Stimulated activated CD8-positive, alpha-beta memory T cell treated with anti-CD3 and anti-CD28 coated beads, Interleukin-15, amount 100 ng/mL, for 4 hours (primary cell): ENCODE measurements around the gene DACT1.
"Not testable (repeated sequence)": the region's sequence is repeated elsewhere in the genome, so short reads cannot be mapped to it uniquely, and the experiment has no call there.

Experiments used
- DNase-seq, 2 donors: peaks; one replicate each; pipeline ENCODE4 v3.0.0-alpha.2; 2020; ENCODE audit warnings: low read depth in 2 of 2

DACT1 gene, protein sequence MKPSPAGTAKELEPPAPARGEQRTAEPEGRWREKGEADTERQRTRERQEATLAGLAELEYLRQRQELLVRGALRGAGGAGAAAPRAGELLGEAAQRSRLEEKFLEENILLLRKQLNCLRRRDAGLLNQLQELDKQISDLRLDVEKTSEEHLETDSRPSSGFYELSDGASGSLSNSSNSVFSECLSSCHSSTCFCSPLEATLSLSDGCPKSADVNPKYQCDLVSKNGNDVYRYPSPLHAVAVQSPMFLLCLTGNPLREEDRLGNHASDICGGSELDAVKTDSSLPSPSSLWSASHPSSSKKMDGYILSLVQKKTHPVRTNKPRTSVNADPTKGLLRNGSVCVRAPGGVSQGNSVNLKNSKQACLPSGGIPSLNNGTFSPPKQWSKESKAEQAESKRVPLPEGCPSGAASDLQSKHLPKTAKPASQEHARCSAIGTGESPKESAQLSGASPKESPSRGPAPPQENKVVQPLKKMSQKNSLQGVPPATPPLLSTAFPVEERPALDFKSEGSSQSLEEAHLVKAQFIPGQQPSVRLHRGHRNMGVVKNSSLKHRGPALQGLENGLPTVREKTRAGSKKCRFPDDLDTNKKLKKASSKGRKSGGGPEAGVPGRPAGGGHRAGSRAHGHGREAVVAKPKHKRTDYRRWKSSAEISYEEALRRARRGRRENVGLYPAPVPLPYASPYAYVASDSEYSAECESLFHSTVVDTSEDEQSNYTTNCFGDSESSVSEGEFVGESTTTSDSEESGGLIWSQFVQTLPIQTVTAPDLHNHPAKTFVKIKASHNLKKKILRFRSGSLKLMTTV

DNA sequence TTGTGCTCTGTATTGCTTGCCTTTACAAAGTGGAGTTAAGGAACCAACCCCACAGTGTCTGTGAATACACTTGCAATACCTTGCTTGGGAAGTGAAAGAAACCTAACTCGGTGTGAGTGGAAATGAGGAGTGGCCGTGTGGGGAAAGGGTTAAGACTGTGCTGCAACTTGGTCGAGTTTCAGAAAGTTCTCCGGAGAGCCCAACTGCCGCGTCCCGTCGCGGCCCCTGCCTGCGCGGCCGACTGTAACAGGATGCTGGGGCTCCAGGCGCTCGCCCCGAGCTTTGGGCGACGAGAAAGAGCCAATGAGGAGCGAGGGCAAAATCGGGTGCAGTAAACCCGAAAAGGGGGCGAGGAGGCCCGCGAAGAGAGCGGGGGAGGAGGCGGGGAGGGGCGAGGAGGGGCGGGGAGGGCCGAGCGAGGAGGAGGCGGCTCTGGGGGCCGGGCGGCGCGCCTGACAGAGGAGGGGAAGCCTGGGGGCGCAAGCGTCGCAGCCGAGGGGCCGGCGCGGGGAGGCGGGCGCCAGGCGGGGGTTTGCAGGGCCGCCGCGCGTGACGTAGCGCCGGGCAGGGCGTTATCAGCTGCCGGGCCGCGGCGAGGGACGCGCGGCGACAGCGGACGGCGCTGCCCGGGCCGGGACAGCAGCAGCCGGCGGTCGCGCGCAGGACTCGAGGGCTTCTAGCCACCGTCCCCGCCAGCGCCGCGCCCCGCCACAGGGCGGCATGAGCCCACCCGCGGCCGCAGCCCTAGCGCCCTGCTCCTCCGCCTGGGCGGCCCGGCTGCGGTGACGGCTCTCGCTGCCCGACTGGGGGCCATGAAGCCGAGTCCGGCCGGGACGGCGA is at the start of gene DACT1:
TSS of gene DACT1 (plus strand) at position 572 of the 840 bp plus-strand sequence. CDS start at position 813, 241 bp downstream.
- peak in 1 of 2 donors; percentile 4 for DNase-seq

DNA sequence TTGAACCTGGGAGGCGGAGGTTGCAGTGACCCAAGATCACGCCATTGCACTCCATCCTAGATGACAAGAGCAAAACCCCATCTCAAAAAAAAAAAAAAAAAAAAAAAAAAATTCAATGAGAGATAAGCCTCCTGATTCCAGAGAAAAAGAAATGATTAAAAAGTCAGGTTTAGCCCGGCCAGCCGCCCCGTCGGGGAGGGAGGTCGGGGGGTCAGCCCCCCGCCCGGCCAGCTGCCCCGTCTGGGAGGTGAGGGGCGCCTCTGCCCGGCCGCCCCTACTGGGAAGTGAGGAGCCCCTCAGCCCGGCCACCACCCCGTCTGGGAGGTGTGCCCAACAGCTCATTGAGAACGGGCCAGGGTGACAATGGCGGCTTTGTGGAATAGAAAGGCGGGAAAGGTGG is 49.4 kb upstream of the DACT1 start:
- not testable (repeated sequence) for DNase-seq

DNA sequence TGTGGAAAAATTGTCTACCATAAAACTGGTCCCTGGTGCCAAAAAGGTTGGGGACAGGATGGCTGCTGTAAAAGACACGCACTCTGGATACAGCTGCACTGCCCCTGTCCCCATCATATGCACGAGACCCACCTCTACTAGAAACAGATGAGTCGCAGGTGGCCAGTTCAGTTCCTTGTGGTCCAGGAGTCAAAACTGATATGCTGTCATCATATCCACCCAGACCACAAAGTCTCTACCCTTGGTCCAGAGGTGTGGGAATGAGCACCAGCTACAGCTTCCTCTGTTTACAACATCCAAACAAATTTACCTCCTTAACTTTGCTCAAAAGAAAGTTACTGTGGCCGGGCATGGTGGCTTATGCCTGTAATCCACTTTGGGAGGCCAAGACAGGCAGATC is 43.8 kb upstream of the DACT1 start:
- DNase-seq, result no peak

DNA sequence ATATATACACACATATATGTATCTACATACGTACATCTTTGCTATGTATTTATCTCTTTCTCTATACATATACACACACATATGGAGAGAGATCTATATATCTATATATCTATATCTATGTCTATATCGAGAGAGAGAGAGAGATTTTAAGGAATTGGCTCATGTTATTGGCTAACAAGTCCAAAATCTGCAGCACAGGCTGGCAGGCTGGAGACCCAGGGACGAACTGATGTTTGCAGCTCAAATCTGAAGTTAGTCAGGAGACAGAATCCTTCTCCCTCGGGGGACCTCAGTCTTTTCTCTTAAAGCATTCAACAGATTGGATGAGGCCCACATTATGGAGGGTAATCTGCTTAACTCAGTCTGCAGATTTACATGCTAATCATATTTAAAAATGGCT is 40.7 kb upstream of the DACT1 start:
- DNase-seq, result no peak

DNA sequence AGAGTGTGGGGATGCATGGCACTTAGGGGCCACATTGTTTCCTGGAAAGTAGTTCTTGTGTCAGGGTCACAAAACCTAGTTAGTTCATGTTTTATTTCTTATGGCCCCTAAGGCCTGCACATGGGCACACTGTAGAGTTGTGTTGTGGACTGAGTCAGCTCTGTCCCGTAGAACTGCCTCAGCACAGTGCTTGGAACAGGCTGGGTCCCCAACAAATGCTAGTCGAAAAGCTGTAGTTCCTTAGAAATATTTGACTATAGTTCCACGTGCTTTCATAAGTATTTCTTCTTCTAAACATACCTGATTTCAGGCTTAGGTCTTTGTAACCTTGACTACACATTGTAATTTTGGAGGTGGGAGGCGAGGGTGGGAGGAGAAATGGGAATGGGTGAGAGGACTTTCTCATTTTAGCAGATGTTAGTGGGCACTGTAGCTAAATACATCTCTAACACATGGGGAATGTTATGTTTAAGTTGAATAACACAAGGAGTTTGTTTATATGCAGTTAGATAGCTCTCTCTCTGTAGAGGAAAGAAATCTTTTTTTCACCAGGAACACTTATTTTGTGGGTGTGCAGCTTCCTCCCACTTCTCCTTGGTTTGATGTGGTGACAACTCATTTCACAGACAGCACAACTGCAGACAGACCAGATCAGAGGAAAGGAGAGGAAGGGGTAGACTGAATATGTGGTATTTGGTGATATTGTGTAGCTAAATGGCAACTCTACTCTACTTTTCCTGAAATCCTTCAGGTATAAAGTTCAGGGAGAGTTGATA is 39.5 kb upstream of the DACT1 start:
- DNase-seq, result no peak

DNA sequence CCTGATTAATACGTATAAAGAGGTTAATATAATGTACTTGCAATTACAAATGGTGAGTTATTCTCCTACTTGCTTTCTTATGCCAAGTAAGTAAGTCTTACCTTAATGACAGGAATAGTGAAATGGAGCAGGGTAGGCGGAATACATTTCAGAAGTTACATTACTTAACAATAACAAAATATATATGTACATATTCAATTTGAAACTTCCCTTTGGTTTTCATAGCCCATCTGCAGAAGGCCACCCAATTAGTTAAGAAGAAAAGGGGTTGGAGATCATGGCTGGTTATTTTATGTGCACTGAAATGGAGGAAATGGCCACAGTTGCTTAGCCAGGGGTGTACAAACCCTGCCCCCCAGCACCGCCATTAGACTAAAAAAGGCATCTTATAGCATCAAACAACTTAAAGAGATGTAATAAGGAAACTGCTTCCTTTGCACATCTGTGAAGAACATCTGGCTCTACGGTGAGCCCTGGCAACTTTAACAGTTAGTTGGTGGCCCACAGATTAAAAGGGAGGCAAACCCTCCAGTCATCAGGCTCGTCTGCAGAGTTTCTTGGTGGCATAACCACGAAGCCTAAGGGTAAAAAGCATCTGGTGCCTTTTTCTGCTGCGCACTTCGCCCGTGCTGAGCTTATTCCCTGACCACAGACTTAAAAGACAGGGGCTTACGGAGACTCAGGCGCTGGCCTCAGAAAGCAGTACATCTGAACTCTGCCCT is 38.8 kb upstream of the DACT1 start:
- no peak for DNase-seq

DNA sequence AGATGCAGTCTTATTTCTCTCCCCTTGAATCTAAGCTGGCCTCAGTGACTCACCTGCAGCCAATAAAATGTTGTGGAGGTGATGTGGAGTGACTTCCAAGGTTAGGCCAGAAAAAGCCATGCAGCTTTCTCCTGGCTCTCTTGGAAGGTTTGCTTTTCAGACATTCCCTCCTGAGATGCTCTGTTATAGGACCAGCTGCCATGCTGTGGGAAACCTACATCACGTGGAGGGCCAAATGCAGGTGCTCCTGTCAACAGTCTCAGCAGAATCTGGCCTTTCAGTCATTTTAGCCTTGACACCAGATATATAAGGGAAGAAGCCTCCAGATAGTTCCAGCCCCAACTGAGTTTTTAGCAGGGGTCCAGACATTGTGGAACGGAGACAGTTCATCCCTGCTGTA is 38.1 kb upstream of the DACT1 start:
- DNase-seq, result no peak

DNA sequence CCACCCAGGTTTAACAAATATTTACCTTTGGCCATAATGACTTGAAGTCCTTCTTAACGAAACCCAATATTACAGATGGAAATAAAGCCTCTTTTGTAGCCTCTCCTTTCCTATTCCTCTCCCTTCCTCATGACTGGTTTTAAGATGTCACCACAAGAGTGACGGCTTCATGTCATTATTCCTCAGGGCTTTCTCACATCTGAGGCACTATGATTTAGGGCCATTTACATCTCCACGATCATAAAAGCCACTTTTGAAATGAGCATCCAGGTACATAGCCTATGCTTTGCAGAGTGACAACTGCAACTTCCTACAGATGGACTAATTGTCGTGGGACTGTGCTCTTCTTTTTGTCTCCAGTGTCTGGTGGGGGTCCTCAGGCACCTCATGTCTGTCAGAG is 32.3 kb upstream of the DACT1 start:
- DNase-seq, result no peak

DNA sequence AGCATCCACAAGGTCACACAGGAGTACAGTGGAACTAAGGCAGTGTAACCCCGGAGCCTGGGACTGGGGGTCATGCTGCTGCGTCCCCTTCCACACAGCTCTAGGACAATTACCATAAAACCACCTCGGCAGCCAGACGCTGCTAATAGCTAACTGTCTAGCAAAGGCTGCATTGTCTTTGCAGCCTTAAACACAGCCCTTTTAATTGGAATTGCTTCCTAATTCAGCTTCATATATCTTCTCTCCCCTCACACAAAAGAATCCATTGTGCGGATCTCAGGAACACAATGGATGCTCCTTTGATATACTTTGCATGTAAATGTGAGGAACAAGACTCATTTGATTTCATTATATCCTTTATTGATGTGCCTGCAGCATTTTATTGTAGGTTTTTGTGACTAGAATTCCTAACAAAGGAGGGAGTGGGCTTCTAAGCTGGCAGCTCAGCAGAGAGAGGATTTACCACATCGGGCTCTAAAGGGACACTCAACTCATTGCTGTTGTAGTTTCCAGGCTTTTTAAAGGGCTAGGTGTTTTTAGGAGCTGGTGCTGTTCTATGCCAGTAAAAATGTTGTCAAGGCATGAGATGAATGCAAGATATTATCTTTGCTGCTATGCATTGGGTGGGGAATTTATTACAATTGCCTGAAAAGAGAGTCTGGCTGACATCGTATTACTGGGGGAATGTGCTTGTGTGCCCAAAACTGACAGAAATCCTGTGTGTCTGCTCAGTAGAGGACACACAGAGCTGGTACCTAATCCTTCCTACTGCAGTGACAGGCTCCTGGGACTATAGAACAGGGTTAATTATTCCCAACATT is 30.4 kb upstream of the DACT1 start:
- DNase-seq, result no peak

DNA sequence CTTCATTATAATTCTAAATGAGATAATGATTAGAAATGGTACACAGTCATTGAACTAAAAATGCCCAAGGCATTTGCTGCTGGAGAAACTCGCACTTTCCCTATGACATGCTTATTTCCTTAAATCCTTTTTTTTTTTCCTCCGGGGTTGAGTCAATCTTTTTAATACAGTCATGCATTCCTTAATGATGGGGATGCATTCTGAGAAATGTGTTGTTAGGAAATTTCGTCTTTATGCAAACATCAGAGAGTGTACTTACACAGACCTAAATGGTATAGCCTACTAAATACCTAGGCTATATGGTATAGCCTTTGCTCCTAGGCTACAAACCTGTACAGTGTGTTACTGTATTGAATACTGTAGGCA is 29.8 kb upstream of the DACT1 start:
- DNase-seq, result no peak

DNA sequence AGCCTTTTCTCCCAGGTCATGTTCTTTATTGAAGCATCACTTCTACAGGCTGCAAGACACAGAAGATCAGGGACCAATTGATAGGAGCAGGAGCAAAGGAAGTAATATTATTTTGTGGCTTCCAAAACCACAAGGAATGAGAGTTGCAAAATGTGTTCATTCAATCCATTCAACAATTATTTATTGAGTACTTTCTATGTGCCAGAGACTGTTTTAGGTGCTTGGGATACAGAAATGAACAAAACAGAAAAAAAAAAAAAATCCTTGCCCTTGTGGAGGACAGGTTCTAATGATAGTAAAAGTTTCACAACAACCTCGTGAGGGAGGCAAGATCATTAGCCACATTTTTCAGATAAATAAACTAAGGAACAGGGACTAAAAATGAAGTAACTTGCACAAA is 20.1 kb upstream of the DACT1 start:
- DNase-seq, result no peak

DNA sequence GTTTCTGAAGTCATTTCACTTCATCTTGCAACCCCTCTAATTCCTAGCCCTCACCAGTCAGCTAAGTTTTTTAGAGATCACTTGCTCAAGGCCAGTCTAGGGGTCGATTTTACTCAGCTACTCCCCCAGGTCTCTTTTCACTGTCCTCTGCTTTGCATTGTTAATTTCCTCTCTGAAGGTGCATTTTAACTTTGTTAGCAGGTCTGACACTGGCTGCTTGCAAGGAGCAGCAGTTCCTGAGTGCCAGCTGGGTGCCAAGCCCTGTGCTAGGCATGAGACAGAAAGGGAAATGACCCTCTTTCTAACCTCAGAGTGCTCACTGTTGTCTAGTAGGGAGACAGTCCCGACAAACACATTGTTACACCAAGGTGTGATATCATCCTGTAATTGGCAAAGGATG is 17.8 kb upstream of the DACT1 start:
- no peak for DNase-seq

DNA sequence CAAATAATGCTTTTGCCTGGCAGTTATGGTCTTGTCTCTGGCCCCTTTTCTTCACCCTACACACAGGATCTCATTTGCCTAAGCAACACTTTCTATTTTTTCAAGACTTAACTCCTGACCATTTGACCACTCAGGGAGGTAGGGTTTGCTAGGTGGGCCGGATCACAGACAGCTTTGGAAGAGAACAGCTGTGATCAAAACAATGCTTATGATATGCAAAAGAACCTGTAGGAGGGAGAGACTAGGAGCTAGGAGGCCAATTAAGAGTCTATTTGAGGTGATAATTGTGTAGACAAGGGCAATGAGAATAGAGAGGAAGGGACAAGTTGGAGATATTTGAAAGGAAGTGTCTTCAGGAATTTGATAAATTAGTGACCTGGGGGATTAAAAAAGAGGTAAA is 12.3 kb upstream of the DACT1 start:
- no peak for DNase-seq

DNA sequence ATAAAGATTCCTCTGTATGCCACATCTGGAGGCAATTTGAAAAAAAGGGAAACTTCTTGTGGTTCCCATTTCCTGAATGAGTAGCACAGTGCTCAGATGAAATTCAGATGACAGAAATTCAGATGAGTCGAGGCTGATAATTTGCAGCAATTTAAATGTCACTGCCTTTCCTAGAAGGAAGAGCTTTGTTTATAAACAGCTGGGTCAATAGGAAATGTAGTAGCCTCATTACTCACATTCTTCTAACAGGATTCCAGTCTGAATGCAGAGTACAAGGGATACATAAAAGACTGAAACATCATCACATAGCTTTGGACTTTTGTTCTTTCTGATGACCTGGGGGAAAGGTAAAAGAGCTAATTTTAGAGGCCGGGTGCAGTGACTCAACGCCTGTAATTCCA is 11.3 kb upstream of the DACT1 start:
- DNase-seq, result no peak

DNA sequence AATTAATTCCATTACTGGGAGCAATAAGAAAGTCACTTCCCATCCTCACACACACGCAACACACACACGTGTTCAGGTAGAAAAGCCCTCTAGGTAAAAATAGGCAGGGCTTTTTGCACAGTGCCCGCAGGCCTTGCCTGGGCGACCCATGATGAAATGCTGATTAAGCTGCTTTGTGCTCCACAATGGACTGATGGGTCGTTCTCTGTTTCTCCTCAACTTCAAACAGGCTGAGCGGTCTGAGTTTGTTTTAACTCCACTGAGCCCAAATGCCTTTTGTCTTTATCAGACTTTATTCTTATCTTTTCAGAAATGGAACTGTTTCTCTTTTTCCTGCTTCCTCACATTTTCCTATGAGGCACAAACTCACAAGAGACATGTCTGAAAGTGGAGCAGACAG is 9.4 kb upstream of the DACT1 start:
- DNase-seq, result no peak

DNA sequence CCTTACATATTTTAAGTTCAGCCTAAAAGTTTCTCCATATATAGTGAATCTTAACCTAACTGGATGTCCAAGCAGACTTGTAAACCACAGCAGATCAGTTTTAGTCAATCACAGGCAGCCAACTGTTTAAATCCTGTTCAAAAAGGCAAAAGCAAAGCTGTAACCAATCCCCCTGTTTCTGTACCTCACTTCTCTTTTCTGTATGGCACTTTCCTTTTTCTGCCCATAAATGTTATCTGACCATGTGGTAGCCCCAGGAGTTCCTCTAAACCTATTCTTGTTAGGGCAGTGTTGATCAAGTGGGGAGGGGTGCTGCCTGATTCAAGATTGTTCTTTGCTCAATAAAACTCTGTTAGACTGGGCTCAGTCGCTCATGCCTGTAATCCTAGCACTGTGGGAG is 8.5 kb upstream of the DACT1 start:
- DNase-seq, result no peak

DNA sequence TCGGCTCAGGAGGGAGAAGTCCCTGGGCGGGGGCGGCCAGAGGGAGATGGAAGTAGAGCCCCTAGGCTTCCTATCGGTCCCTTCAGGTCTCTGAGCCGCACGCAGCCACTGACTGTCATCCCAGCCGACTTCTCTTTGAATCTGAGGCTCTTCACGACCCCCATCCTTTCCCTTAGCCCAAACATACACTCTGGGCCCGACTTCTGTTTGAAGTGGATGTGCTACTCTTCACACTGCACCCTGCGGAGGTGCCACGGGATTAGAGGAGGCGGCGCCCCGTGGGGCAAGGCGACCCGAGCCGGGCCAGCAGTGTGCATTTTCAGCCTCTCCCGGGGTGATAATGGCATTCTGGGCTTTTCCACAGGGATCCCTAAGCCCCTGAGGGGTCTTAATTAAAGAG is 6.0 kb upstream of the DACT1 start:
- no peak for DNase-seq

DNA sequence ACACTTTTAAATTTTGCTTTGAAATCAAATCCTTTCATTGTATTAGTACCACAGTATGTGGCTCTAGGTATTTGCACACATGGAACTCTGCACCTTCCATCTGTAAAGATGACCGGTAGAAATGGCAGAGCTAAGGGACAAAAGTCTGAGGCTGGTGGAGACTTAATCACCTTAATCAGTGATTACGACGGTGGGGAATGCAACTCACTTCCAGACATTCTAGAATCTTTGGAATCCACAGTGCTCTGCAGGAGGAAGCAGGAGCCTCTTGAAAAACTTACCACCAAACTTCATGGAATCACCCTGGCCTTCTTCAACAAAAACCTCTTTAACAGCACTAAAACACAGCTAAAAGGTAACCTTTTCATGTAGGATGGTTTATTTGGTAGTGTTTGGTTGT is 3.9 kb upstream of the DACT1 start:
- no peak for DNase-seq

DNA sequence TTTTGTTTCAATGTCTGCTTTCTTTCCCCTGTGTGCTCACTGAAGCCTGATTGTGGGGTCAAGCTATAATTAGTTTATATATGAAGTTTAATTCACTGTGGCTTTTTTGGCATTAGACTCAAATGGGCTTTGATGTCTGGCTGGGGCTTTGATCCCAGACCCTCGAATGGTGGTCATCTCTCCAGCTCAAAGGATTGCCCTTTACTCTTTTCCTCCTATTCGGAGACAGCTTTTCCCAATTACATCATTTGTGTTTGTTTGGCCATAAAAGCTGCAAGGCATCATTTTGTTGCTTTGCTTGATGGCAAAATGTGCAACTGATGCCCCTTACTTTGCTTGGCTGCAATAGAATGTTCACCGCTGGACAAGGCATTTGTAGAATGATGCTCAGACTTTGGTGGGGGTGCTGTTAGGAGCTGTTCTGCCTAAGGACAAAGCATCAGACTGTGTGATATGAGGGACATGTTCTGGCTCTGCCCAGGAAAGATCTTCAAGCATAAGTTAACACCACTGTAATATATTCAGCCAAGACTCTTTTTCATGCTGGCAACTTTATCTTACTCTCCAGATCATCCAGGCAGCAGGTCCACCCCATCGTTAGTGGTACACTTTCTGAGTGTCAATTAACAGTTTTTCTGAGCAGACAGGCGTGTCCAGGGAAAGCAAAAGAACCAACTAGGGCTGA is 3.2 kb upstream of the DACT1 start:
- no peak for DNase-seq
